T-helper 1 cell treated with Interleukin-12 subunit alpha and Interleukin-12 subunit beta and Interleukin-4 antibody, amounts not matched to agents 30 ng/mL and 1 ng/mL, for 36 hours (primary cell): ENCODE data around the gene COL4A2. TPM values are rescaled to one million over a fixed set of nuclear protein-coding genes. Genes with fewer than 3 reads are reported as not detected.

Experiments used
- total RNA-seq: library from RNA; stranded (reverse); gene quantifications from 2 replicates; pipeline ENCODE4 v1.2.3, GENCODE V29; 2022

The COL4A2 gene
- total RNA-seq, 1 donor from 2014 or later: 0.37 TPM

Other genes with a start within 250 kb of the COL4A2 start
- gene COL4A1, start 127 bp upstream of the COL4A2 start, total RNA-seq: 0.34 and 0.44 TPM in 2 replicates